GM21576 (cell line): ENCODE data around the gene SSR4.

Experiments
- ATAC-seq: cut with Tn5 transposase; IDR thresholded peaks from one replicate; pipeline ENCODE4 v1.9.1; 2021; ENCODE audit warnings: mild to moderate bottlenecking, moderate library complexity; ENCODE audit not compliant: unreplicated experiment

Gene SSR4

GRCh38 chrX:153828723-153829548 is 34.5 kb downstream of the SSR4 start:
- ATAC-seq, result no peak

DNA sequence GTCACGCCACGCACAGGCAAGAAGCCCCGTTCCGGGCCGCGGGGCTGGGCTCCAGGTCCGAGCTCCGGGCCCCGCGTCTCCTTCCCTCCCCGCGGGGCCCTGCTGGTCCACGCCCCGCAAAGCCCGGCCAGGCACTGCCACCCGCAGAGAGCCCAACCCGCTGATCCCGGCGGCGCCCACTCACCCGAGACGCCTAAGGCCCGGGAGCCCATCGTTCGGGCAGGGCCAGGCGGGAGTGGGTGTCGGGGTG is 35.0 kb downstream of the SSR4 start:
- ATAC-seq, result no peak

DNA sequence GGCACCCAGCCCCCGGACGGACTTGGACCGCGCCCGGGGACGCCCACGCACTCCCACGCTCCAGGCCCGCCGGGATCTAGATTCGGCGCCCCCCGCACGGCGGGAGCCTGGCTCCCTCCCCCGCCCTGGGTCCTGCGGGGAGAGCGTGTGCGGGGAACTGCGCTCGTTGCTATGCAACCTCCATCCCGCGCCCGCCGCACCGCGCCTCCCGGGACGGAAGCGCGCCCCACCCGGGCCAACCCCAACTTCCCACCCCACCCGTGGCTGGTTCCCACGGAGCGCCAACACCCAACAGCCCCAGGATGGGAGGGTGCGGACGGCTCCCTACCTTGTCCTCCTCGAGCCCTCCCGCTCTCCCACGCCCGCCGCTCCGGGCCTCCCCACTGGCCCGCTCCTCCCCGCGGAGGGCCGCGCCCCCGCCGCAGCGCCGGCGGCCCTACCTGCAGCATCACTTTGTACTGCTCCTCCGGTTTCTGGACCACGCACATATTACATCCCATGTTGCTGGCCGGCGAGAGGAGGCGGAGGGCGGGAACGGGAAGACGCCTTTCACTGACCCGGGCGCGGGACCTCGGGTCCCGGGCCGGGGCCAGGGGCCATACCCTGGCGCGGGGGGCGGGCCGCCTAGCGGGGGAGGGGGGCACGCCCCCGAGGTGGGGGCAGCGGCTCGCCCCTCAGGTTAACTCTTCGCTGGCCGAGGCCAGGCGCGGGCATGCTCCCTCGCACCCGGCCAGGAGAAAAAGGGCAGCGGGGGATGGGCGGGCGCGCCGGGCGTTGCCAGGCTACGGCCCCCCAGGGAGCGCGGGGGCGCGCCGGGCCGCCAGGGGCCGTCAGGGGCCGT is 35.6 kb downstream of the SSR4 start, which contains the start of gene PDZD4:
Gene PDZD4 (minus strand): TSS at position 746 of the 841 bp plus-strand sequence. CDS start 246 bp downstream, at position 500.
- ATAC-seq, result no peak

- no peak for ATAC-seq
Measured at GRCh38 chrX:153830640-153831428, 36.4 kb downstream of the SSR4 start.

- ATAC-seq, result no peak
Measured at GRCh38 chrX:153831429-153832150, 37.1 kb downstream of the SSR4 start.

- no peak for ATAC-seq
Measured at GRCh38 chrX:153832728-153833127, 38.3 kb downstream of the SSR4 start.

- no peak for ATAC-seq
Measured at GRCh38 chrX:153836921-153837320, 42.5 kb downstream of the SSR4 start.

GRCh38 chrX:153844509-153845082 is 50.1 kb downstream of the SSR4 start:
- no peak for ATAC-seq

- no peak for ATAC-seq
Measured at GRCh38 chrX:153845195-153845594, 50.7 kb downstream of the SSR4 start.

- ATAC-seq, result no peak
Measured at GRCh38 chrX:153845842-153846241, 51.4 kb downstream of the SSR4 start.
